Activated CD4-positive, alpha-beta T cell treated with anti-CD3 and anti-CD28 coated beads, Interleukin-2, Interleukin-4, amounts not matched to agents 100 ng/mL and 50 ng/mL, durations not matched to agents 16 hours and 8 hours (primary cell): Measurements from ENCODE around the gene RAPGEF1.

ENCODE experiments used
- DNase-seq: peaks from one replicate; pipeline ENCODE4 v3.0.0-alpha.2; 2020; ENCODE audit warnings: low spot score

The RAPGEF1 gene

GRCh38 chr9:131528886-131529505 lies 210.9 kb downstream of the RAPGEF1 start:
- DNase-seq = no peak

- no peak for DNase-seq
These were observed 211.7 kb downstream of the RAPGEF1 start for GRCh38 chr9:131528186-131528585.
